GM12878 (cell line): Measurements from ENCODE around the gene DCAF15.

Experiments
- CTCF ChIP-seq, 3 experiments: IDR thresholded peaks in 2 of 3; conservative IDR thresholded peaks in 1 of 3; 2 replicates each; pipeline ENCODE4 v1.5.1; 2011; ENCODE audit warnings: low read depth in 3 of 3, low read length in 3 of 3, mild to moderate bottlenecking in 3 of 3, control low read depth in 2 of 3, moderate library complexity in 2 of 3, inconsistent platforms in 1 of 3, mixed read lengths in 1 of 3; ENCODE audit not compliant: control insufficient read depth in 2 of 3, insufficient read depth in 1 of 3; ENCODE audit errors: extremely low read depth in 1 of 3
- POLR2AphosphoS5 ChIP-seq: IDR thresholded peaks from 2 replicates; pipeline ENCODE4 v1.6.1; 2011; ENCODE audit warnings: mild to moderate bottlenecking, low read length, inconsistent platforms
- SP1 ChIP-seq: IDR thresholded peaks from one replicate; pipeline ENCODE4 v1.6.1; 2011; ENCODE audit warnings: low read depth, low read length
- TAF1 ChIP-seq: IDR thresholded peaks from 2 replicates; pipeline ENCODE4 v1.6.1; 2011; ENCODE audit warnings: mild to moderate bottlenecking, low read depth, low read length, borderline replicate concordance

- TF ChIP-seq POLR2AphosphoS5 = no peak
- no peak for TF ChIP-seq SP1
- no peak for TF ChIP-seq TAF1
- TF ChIP-seq CTCF (IDR thresholded peaks at IDR 0.05 in 2 of 3, conservative IDR thresholded peaks at IDR 0.05 in 1 of 3; ENCODE audit: control insufficient read depth in 2 of 3, extremely low read depth in 1 of 3, insufficient read depth in 1 of 3, low read depth in 3 of 3, low read length in 3 of 3) = no peak
Measured at GRCh38 chr19:13918726-13919411, 33.4 kb upstream of the DCAF15 start.
